Activated naive CD8-positive, alpha-beta T cell treated with anti-CD3 and anti-CD28 coated beads for 36 hours (primary cell): Measurements from ENCODE around the gene JMJD1C. TPM values are rescaled to one million over a fixed set of nuclear protein-coding genes. Genes with fewer than 3 reads are reported as not detected.
"Not testable (repeated sequence)": the region's sequence is repeated elsewhere in the genome, so short reads cannot be mapped to it uniquely, and the experiment has no call there.

Experiments used
- DNase-seq: peaks from one replicate; pipeline ENCODE4 v3.0.0; 2021
- H3K27ac Mint-ChIP-seq: one replicate; pipeline ENCODE4 v1.8.0; 2022; ENCODE audit warnings: mild to moderate bottlenecking, moderate library complexity, mixed read lengths
- H3K27me3 Mint-ChIP-seq: one replicate; pipeline ENCODE4 v1.8.0; 2022; ENCODE audit warnings: mild to moderate bottlenecking, mixed read lengths
- H3K36me3 Mint-ChIP-seq: one replicate; pipeline ENCODE4 v1.8.0; 2021; ENCODE audit warnings: mild to moderate bottlenecking, mixed read lengths
- H3K4me1 Mint-ChIP-seq: one replicate; pipeline ENCODE4 v1.8.0; 2021; ENCODE audit warnings: mixed read lengths
- H3K4me3 Mint-ChIP-seq: one replicate; pipeline ENCODE4 v1.8.0; 2022; ENCODE audit warnings: mild to moderate bottlenecking, moderate library complexity, mixed read lengths
- H3K9me3 Mint-ChIP-seq: one replicate; pipeline ENCODE4 v1.8.0; 2022; ENCODE audit warnings: mixed read lengths
- total RNA-seq, 2 experiments: library from RNA; stranded (reverse); gene quantifications; one replicate each; pipeline ENCODE4 v1.2.3, GENCODE V29; 2021

The JMJD1C gene
- 10 to 100 TPM; 48.4 to 52.0 TPM for total RNA-seq

- Mint-ChIP-seq H3K36me3 (peaks cover 4% of the 10 kb centered on the region), H3K27ac (peak within 1 kb of the TSS; percentile 79), H3K4me3 (peak within 1 kb of the TSS; percentile 90), H3K9me3 (no peaks in the 10 kb centered on the region), H3K4me1 (peaks cover 19% of the 10 kb centered on the region), H3K27me3 (no peaks in the 10 kb centered on the region)
- DNase-seq = peak; percentile 73
These were observed at the start of gene JMJD1C for GRCh38 chr10:63465293-63466143. Gene JMJD1C (minus strand): TSS chr10:63465977. CDS start chr10:63465662, 315 bp downstream.

GRCh38 chr10:63515002-63515763 lies 49.4 kb upstream of the JMJD1C start:
- H3K4me1 Mint-ChIP-seq = peaks cover 57% of the 10 kb centered on the region
- peak overlapping the region; percentile 46 for H3K4me3 Mint-ChIP-seq
- H3K9me3 Mint-ChIP-seq = peaks cover 10% of the 10 kb centered on the region
- H3K36me3 Mint-ChIP-seq = peaks cover 46% of the 10 kb centered on the region
- no peaks in the 10 kb centered on the region for H3K27me3 Mint-ChIP-seq
- peak overlapping the region; percentile 84 for H3K27ac Mint-ChIP-seq
- DNase-seq = peak; percentile 32

GRCh38 chr10:63506554-63506953 lies 40.8 kb upstream of the JMJD1C start:
- no peak overlapping the region for H3K4me3 Mint-ChIP-seq
- DNase-seq = no peak
- H3K36me3 Mint-ChIP-seq = peaks cover 15% of the 10 kb centered on the region
- no peaks in the 10 kb centered on the region for H3K27me3 Mint-ChIP-seq
- peaks cover 24% of the 10 kb centered on the region for H3K4me1 Mint-ChIP-seq
- H3K27ac Mint-ChIP-seq = no peak overlapping the region
- H3K9me3 Mint-ChIP-seq = no peaks in the 10 kb centered on the region

GRCh38 chr10:63505562-63505961 lies 39.8 kb upstream of the JMJD1C start:
- Mint-ChIP-seq H3K36me3 (peaks cover 13% of the 10 kb centered on the region), H3K9me3 (no peaks in the 10 kb centered on the region), H3K4me1 (peaks cover 24% of the 10 kb centered on the region), H3K4me3 (no peak overlapping the region), H3K27me3 (no peaks in the 10 kb centered on the region), H3K27ac (no peak overlapping the region)
- DNase-seq = no peak

GRCh38 chr10:63504145-63504881 lies 38.5 kb upstream of the JMJD1C start:
- no peak for DNase-seq
- peaks cover 17% of the 10 kb centered on the region for H3K4me1 Mint-ChIP-seq
- H3K9me3 Mint-ChIP-seq = no peaks in the 10 kb centered on the region
- no peak overlapping the region for H3K27ac Mint-ChIP-seq
- no peak overlapping the region for H3K4me3 Mint-ChIP-seq
- H3K27me3 Mint-ChIP-seq = no peaks in the 10 kb centered on the region
- peaks cover 12% of the 10 kb centered on the region for H3K36me3 Mint-ChIP-seq

GRCh38 chr10:63503395-63503794 lies 37.6 kb upstream of the JMJD1C start:
- Mint-ChIP-seq H3K27ac (no peak overlapping the region), H3K27me3 (no peaks in the 10 kb centered on the region), H3K4me3 (no peak overlapping the region), H3K4me1 (peaks cover 15% of the 10 kb centered on the region), H3K9me3 (no peaks in the 10 kb centered on the region), H3K36me3 (peaks cover 12% of the 10 kb centered on the region)
- no peak for DNase-seq

- H3K9me3 Mint-ChIP-seq = no peaks in the 10 kb centered on the region
- no peak overlapping the region for H3K4me3 Mint-ChIP-seq
These were observed 37.1 kb upstream of the JMJD1C start for GRCh38 chr10:63502832-63503231.

GRCh38 chr10:63501954-63502353 lies 36.2 kb upstream of the JMJD1C start:
- Mint-ChIP-seq H3K36me3 (peaks cover 10% of the 10 kb centered on the region), H3K4me1 (peaks cover 14% of the 10 kb centered on the region), H3K9me3 (no peaks in the 10 kb centered on the region), H3K27ac (no peak overlapping the region), H3K27me3 (no peaks in the 10 kb centered on the region), H3K4me3 (no peak overlapping the region)
- DNase-seq = no peak

More at GRCh38 chr10:63502832-63503231, 37.1 kb upstream of the JMJD1C start:
- no peak for DNase-seq
- peaks cover 10% of the 10 kb centered on the region for H3K36me3 Mint-ChIP-seq
- no peaks in the 10 kb centered on the region for H3K27me3 Mint-ChIP-seq
- no peak overlapping the region for H3K27ac Mint-ChIP-seq
- peaks cover 12% of the 10 kb centered on the region for H3K4me1 Mint-ChIP-seq

- not testable (repeated sequence) for H3K9me3 Mint-ChIP-seq, H3K27ac Mint-ChIP-seq
These were observed 34.8 kb upstream of the JMJD1C start for GRCh38 chr10:63500551-63500950.

GRCh38 chr10:63498665-63499064 lies 32.9 kb upstream of the JMJD1C start:
- Mint-ChIP-seq H3K36me3 (peaks cover 17% of the 10 kb centered on the region), H3K4me1 (peaks cover 18% of the 10 kb centered on the region), H3K27me3 (no peaks in the 10 kb centered on the region), H3K4me3 (no peak overlapping the region), H3K9me3 (no peaks in the 10 kb centered on the region), H3K27ac (no peak overlapping the region)
- no peak for DNase-seq

More at GRCh38 chr10:63500551-63500950, 34.8 kb upstream of the JMJD1C start:
- Mint-ChIP-seq H3K36me3 (peaks cover 17% of the 10 kb centered on the region), H3K4me1 (peaks cover 20% of the 10 kb centered on the region)
- not testable (repeated sequence) for H3K27me3 Mint-ChIP-seq, DNase-seq, H3K4me3 Mint-ChIP-seq

- DNase-seq = no peak
- Mint-ChIP-seq H3K27me3 (no peaks in the 10 kb centered on the region), H3K4me1 (peaks cover 20% of the 10 kb centered on the region), H3K4me3 (no peak overlapping the region), H3K9me3 (no peaks in the 10 kb centered on the region), H3K27ac (no peak overlapping the region), H3K36me3 (peaks cover 17% of the 10 kb centered on the region)
These were observed 31.5 kb upstream of the JMJD1C start for GRCh38 chr10:63497321-63497720.

- peaks cover 16% of the 10 kb centered on the region for H3K36me3 Mint-ChIP-seq
- no peak for DNase-seq
- H3K9me3 Mint-ChIP-seq = no peaks in the 10 kb centered on the region
- peaks cover 24% of the 10 kb centered on the region for H3K4me1 Mint-ChIP-seq
- no peaks in the 10 kb centered on the region for H3K27me3 Mint-ChIP-seq
- no peak overlapping the region for H3K27ac Mint-ChIP-seq
- H3K4me3 Mint-ChIP-seq = no peak overlapping the region
These were observed 30.8 kb upstream of the JMJD1C start for GRCh38 chr10:63496561-63496960.

- Mint-ChIP-seq H3K27me3 (no peaks in the 10 kb centered on the region), H3K27ac (no peak overlapping the region), H3K36me3 (peaks cover 12% of the 10 kb centered on the region), H3K9me3 (no peaks in the 10 kb centered on the region), H3K4me3 (no peak overlapping the region), H3K4me1 (peaks cover 24% of the 10 kb centered on the region)
- no peak for DNase-seq
These were observed 29.2 kb upstream of the JMJD1C start for GRCh38 chr10:63494951-63495350.

GRCh38 chr10:63493004-63493403 lies 27.2 kb upstream of the JMJD1C start:
- Mint-ChIP-seq H3K27me3 (no peaks in the 10 kb centered on the region), H3K36me3 (peaks cover 10% of the 10 kb centered on the region), H3K27ac (no peak overlapping the region), H3K4me3 (no peak overlapping the region), H3K9me3 (no peaks in the 10 kb centered on the region), H3K4me1 (peaks cover 19% of the 10 kb centered on the region)
- no peak for DNase-seq

GRCh38 chr10:63492317-63492690 lies 26.5 kb upstream of the JMJD1C start:
- not testable (repeated sequence) for H3K27ac Mint-ChIP-seq, H3K4me3 Mint-ChIP-seq, H3K27me3 Mint-ChIP-seq, H3K36me3 Mint-ChIP-seq, DNase-seq, H3K9me3 Mint-ChIP-seq
- peaks cover 17% of the 10 kb centered on the region for H3K4me1 Mint-ChIP-seq
